Measurements from ENCODE around the gene NPR1.
"Not testable (repeated sequence)": the region's sequence is repeated elsewhere in the genome, so short reads cannot be mapped to it uniquely, and the experiment has no call there.

The NPR1 gene

GRCh38 chr1:153678519-153679336 lies at the start of gene NPR1:
TSS of gene NPR1 (plus strand) at chr1:153678688. CDS start at chr1:153679109, 421 bp downstream.
- no peak for DNase-seq (ENCODE audit: low read depth in 2 of 2)

DNA sequence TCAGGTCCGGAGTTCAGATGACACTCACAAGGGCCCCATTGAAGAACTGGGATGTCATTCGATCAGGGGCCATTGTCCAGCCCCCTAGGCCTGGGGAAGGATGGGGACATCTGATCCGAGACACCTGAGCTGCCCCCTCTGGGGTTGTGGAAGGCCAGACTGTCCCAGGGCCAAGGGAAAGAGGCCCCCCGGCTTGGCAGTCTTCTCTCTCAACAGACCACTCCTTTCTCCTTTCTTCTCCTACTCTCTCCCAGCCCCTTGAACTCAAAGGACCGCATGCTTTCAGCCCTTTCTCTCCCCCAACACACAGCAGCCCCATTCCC lies 49.2 kb upstream of the NPR1 start:
- DNase-seq (ENCODE audit: low read depth in 2 of 2): no peak

DNA sequence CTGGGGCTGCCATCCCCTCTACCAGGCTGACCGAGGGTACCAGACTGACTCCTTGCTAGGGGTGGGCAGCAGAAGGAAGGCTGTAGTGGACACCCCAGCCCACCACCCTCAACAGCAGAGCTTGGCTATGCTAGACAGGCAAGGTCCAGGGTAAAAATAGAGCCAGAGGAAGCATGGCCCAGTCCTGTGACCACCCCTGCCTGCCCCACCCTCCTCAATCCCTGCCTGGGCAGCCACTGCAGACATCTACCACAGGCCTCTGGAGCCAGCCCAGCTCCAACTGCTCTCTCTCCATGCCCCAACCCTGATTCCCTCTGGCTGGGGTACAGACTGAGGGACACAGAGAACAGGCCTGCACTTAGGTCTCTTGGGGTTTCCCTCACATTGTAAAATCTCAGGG lies 48.5 kb upstream of the NPR1 start:
- DNase-seq (ENCODE audit: low read depth in 2 of 2): no peak

DNA sequence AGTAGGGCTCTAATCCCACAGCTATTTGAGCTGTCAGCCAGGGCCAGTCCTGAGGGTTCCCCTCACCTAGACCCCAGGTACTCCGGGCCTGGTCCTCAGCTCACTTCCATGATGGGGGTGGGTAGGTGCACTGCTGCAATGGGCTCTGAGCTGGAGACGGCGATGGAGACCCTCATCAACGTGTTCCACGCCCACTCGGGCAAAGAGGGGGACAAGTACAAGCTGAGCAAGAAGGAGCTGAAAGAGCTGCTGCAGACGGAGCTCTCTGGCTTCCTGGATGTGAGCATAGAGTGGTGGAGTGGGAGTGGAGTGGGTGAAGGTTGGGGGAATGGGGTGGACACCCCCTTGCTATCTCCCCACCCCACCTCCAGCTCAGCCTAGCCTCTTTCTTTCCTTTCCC lies 48.1 kb upstream of the NPR1 start:
- DNase-seq (ENCODE audit: low read depth in 2 of 2): no peak

DNA sequence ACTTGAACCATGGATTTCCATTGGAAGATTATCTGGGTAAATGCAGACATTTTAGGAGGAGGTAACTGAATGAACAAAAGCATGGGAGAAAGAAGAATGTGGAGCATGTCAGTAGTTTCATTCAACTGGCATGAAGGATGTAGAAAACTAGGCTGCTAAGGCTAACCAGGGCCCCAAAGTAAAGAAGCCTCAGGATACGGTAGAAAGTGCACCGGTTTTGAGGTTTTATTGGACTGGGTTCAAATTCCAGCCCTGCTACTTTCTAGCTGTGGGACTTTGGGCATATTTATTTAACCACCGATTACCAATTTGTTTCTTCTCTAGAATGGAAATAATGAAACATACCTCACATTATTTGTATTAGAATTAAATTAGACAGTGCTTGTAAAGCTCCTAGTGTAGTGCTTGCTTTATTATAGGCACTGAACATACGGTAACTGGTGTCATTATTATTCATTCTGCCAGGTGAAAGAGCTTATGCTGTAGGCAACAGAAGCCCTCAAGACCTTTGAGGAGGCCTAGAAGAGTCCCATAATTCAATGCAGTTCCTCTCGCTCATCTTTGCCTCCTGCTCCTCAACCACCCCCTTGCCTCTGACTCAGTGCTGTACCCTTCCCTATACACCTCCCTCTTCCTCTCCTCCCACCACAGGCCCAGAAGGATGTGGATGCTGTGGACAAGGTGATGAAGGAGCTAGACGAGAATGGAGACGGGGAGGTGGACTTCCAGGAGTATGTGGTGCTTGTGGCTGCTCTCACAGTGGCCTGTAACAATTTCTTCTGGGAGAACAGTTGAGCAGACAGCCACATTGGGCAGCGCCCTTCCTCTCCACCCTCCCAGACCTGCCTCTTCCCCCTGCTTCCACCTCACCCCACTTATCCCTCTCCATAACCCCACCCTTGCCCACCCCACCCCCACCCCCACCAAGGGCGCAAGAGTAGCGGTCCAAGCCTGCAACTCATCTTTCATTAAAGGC lies 47.2 kb upstream of the NPR1 start:
- no peak for DNase-seq (ENCODE audit: low read depth in 2 of 2)

DNA sequence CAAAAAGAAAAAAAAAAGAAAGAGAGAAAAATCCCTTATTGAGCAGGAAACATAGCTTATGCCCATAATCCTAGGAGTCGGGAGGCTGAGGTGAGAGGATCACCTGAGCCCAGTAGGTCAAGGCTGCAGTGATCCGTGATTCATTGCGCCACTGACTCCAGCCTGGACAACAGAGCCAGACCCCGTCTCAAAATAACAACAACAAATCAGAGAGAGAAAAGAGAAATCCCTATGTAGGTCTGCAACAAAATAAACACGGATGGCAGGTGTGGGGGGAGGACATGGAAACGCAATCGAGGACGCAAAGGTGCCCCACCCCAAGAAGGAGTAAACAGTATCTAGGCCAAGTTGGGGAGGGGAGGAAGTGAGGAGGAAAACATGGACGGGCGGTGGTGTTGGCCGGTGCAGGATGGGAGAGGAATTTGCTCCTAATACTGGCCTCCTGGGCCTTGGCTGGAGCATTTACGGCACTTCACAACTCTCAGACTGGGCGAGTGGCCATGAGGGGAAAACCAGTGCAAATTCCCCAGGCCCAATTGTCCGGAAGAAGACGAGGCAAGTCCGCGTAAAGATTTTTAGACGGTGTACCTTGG lies 45.2 kb upstream of the NPR1 start:
- DNase-seq (ENCODE audit: low read depth in 2 of 2): no peak

DNA sequence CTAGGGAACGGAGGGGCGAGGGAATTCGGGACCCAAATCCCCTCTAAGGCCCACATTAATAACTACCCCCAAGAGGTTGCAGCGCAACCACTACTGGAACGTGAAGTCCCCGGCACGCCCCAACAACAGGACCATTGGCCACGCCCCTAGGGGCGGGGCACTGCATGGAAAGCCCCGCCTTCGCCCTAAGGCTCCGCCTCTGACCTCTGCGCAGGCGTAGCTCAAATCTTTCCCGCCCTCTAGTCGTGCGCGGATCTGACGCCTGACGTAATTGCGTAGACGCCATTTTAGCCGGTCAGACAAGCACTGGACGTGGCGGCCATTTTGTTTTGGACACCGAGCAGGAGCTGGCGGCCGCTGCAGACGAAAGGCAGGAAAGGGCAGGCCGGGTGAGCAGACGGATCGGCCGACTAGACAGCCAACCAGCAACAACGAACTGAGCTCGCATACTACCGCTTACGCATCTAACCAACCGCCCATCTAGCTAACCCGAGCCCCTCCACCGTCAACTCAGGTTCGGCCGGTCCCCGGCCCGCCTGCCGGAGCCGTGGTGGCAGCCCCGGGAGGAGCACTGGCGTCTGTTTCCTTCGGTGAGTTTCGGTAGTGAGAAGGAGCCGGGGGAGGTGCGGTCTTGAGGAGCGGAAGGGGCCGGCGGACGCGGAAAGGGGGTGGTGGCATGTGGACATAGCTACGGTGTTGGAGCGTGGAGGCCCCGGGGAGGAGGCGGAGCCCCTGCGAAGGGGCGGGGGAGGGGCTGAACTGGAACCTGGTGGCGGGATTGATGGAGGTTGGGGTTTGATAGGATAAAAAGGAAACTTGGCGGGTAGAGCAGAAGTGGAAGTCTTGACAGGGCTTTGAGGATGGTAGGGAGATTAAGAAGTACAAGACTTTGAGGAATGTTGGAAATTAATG lies 44.5 kb upstream of the NPR1 start, which contains the start of gene CHTOP:
TSS of gene CHTOP (plus strand) at position 313 of the 912 bp plus-strand sequence. CDS start 2,523 bp downstream, outside the sequence.
- peak; percentile 91 to 95 for DNase-seq (ENCODE audit: low read depth in 2 of 2)

DNA sequence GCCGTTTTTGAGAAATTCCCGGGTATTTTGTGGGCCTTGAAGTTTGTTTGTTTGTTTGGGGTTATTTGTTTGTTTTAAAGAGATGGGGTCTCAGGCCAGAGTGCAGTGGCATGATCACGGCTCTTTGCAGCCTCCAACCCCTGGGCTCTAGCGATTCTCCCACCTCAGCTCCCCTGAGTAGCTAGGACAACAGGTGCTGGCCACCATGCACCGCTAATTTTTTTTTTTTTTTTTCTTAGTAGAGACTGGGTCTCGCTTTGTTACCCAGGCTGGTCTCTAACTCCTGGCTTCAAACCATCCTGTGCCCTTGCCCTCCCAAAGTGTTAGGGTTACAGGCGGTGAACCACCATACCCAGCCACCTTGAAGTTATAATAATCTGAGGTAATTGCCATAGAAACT lies 42.6 kb upstream of the NPR1 start:
- no peak for DNase-seq (ENCODE audit: low read depth in 2 of 2)

GRCh38 chr1:153636312-153636711 lies 42.2 kb upstream of the NPR1 start:
- DNase-seq (ENCODE audit: low read depth in 2 of 2): no peak

GRCh38 chr1:153638261-153638660 lies 40.2 kb upstream of the NPR1 start:
- no peak for DNase-seq (ENCODE audit: low read depth in 2 of 2)

DNA sequence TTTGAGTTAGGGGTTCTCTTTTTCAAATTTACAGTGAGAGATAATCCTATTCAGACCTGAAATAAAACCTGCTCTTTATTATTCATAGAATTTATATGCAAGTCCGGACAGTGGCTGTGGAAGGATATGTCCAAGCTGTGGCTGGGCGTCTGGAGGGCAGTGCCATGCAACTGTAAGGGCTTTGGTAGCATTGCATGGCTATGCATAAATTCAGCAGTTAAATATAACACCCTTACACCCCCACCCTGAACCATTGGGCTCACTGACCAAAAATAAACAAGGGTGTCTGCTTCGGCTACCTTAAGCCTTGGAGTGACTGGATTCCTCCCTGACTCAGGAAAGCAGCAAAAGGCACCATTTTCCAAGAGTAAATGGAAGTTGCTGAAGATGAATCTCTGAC lies 39.2 kb upstream of the NPR1 start:
- DNase-seq (ENCODE audit: low read depth in 2 of 2): no peak

- not testable (repeated sequence) for DNase-seq (ENCODE audit: low read depth in 2 of 2)
Observed at GRCh38 chr1:153640213-153640612, 38.3 kb upstream of the NPR1 start.

- no peak for DNase-seq (ENCODE audit: low read depth in 2 of 2)
Observed at GRCh38 chr1:153640861-153641260, 37.6 kb upstream of the NPR1 start.

- no peak for DNase-seq (ENCODE audit: low read depth in 2 of 2)
Observed at GRCh38 chr1:153642161-153642560, 36.3 kb upstream of the NPR1 start.

- no peak for DNase-seq (ENCODE audit: low read depth in 2 of 2)
Observed at GRCh38 chr1:153643100-153643499, 35.4 kb upstream of the NPR1 start.

- DNase-seq (ENCODE audit: low read depth in 2 of 2): no peak
Observed at GRCh38 chr1:153643816-153644215, 34.7 kb upstream of the NPR1 start.

- no peak for DNase-seq (ENCODE audit: low read depth in 2 of 2)
Observed at GRCh38 chr1:153646672-153647345, 31.7 kb upstream of the NPR1 start.

DNA sequence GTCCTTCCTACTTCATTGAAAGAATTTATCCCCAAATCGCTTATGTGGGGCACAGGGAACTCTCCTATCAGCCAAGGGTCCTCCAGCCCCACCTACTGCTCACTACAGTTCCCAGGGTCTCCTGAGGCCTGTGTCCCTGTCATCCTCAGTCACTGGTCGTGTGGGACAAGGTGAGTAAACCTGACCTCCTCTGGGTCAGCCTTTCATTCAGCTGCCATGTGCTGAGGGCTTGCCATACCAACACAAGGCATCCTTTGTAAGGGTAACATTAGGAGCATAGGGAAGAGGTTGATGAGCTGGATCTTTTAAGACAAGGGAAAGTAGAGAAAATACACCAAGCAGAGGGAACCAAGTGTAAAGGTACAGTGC lies 31.2 kb upstream of the NPR1 start:
- no peak for DNase-seq (ENCODE audit: low read depth in 2 of 2)

GRCh38 chr1:153648000-153648643 lies 30.4 kb upstream of the NPR1 start:
- DNase-seq (ENCODE audit: low read depth in 2 of 2): no peak

Measured in stimulated activated CD8-positive, alpha-beta memory T cell treated with anti-CD3 and anti-CD28 coated beads, Interleukin-15, amount 100 ng/mL, for 48 hours (primary cell).